B cell (primary cell): Measurements from ENCODE around the gene LSMEM2.

ENCODE experiments used
- CTCF ChIP-seq: fragments of 200-600 bp; IDR thresholded peaks from one replicate; pipeline ENCODE4 v1.8.0; 2022; ENCODE audit warnings: antibody characterized with exemption, mild to moderate bottlenecking
- EZH2 ChIP-seq: IDR thresholded peaks from 2 replicates; pipeline ENCODE4 v1.6.1; 2012; ENCODE audit warnings: borderline replicate concordance, low read depth, mild to moderate bottlenecking, moderate library complexity, low read length; ENCODE audit not compliant: insufficient read depth, poor library complexity, severe bottlenecking

GRCh38 chr3:50316657-50317242 lies 37.9 kb downstream of the LSMEM2 start:
- TF ChIP-seq EZH2 (no peak), CTCF (no peak)
